Measurements from ENCODE around the gene USP12.

The USP12 gene

GRCh38 chr13:27037171-27037570 lies 134.4 kb downstream of the USP12 start:
- DNase-seq (ENCODE audit: low read depth, low spot score), result no peak

- no peak for DNase-seq (ENCODE audit: low read depth, low spot score)
Observed at GRCh38 chr13:27036236-27036981, 135.2 kb downstream of the USP12 start.

GRCh38 chr13:27035892-27036235 lies 135.7 kb downstream of the USP12 start:
- DNase-seq (ENCODE audit: low read depth, low spot score), result no peak

- DNase-seq (ENCODE audit: low read depth, low spot score), result no peak
Observed at GRCh38 chr13:27034678-27035111, 136.9 kb downstream of the USP12 start.

GRCh38 chr13:27028683-27029480 lies 142.7 kb downstream of the USP12 start:
- DNase-seq (ENCODE audit: low read depth, low spot score), result no peak

GRCh38 chr13:27027086-27027667 lies 144.4 kb downstream of the USP12 start:
- no peak for DNase-seq (ENCODE audit: low read depth, low spot score)

GRCh38 chr13:27026396-27026795 lies 145.2 kb downstream of the USP12 start:
- no peak for DNase-seq (ENCODE audit: low read depth, low spot score)

- DNase-seq (ENCODE audit: low read depth, low spot score), result no peak
Observed at GRCh38 chr13:27024776-27025492, 146.7 kb downstream of the USP12 start.

- no peak for DNase-seq (ENCODE audit: low read depth, low spot score)
Observed at GRCh38 chr13:27024074-27024461, 147.5 kb downstream of the USP12 start.

- DNase-seq (ENCODE audit: low read depth, low spot score), result no peak
Observed at GRCh38 chr13:27023385-27024073, 148.1 kb downstream of the USP12 start.

- no peak for DNase-seq (ENCODE audit: low read depth, low spot score)
Observed at GRCh38 chr13:27022571-27023311, 148.9 kb downstream of the USP12 start.

- DNase-seq (ENCODE audit: low read depth, low spot score), result no peak
Observed at GRCh38 chr13:27020415-27020814, 151.2 kb downstream of the USP12 start.

GRCh38 chr13:27018882-27019281 lies 152.7 kb downstream of the USP12 start:
- no peak for DNase-seq (ENCODE audit: low read depth, low spot score)

GRCh38 chr13:27018344-27018861 lies 153.2 kb downstream of the USP12 start:
- no peak for DNase-seq (ENCODE audit: low read depth, low spot score)

GRCh38 chr13:27016875-27017274 lies 154.7 kb downstream of the USP12 start:
- DNase-seq (ENCODE audit: low read depth, low spot score), result no peak

Data from brain pericyte (primary cell).